GM21515 (cell line): ENCODE data around the gene SIK3.
"Not testable (repeated sequence)": the region's sequence is repeated elsewhere in the genome, so short reads cannot be mapped to it uniquely, and the experiment has no call there.

ENCODE experiments used
- ATAC-seq: cut with Tn5 transposase; IDR thresholded peaks from one replicate; pipeline ENCODE4 v1.9.1; 2021; ENCODE audit not compliant: unreplicated experiment

Gene SIK3

GRCh38 chr11:116844722-116845121, 253.5 kb downstream of the SIK3 start:
- ATAC-seq: no peak

DNA sequence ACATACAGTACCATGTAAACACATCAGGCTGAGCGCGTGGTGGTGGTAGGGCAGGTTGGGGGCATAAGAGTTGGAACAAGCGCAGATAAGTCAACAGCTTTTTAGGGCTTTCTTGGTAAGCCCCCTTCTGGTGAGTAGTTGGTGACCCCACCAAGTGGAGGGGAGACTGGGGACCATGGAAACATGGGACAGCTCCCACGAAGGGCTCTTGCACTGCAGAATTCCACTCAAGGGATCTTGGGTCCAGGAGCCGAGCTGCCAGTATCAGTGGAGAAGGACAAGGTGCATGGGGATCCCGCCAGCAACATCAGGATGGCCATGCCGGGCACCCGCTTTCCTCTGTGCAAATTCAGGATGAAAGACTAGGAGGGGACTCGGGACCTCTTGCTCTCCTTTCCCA, 254.6 kb downstream of the SIK3 start:
- ATAC-seq: no peak

GRCh38 chr11:116842909-116843308, 255.3 kb downstream of the SIK3 start:
- ATAC-seq: no peak

DNA sequence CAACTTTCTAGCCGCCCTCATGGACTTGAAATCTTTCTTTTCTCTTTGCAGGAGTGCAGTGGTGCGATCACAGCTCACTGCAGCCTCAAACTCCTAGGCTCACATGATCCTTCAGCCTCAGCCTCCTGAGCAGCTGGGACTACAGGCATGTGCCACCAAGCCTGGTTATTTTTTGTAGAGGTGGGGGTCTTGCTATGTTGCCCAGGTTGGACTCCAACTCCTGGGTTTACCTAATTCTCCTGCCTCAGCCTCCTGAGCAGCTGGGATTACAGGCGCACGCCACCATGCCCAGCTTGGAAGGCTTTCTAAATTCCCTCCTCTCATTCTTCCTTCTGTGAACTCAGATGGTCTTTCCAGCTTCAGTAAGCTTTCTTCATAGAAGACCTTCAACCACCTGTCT, 256.1 kb downstream of the SIK3 start:
- ATAC-seq: no peak

GRCh38 chr11:116840746-116841296, 257.4 kb downstream of the SIK3 start:
- no peak for ATAC-seq

- no peak for ATAC-seq
These were observed 257.9 kb downstream of the SIK3 start for GRCh38 chr11:116840224-116840745.

- no peak for ATAC-seq
These were observed 259.7 kb downstream of the SIK3 start for GRCh38 chr11:116838321-116839084.

DNA sequence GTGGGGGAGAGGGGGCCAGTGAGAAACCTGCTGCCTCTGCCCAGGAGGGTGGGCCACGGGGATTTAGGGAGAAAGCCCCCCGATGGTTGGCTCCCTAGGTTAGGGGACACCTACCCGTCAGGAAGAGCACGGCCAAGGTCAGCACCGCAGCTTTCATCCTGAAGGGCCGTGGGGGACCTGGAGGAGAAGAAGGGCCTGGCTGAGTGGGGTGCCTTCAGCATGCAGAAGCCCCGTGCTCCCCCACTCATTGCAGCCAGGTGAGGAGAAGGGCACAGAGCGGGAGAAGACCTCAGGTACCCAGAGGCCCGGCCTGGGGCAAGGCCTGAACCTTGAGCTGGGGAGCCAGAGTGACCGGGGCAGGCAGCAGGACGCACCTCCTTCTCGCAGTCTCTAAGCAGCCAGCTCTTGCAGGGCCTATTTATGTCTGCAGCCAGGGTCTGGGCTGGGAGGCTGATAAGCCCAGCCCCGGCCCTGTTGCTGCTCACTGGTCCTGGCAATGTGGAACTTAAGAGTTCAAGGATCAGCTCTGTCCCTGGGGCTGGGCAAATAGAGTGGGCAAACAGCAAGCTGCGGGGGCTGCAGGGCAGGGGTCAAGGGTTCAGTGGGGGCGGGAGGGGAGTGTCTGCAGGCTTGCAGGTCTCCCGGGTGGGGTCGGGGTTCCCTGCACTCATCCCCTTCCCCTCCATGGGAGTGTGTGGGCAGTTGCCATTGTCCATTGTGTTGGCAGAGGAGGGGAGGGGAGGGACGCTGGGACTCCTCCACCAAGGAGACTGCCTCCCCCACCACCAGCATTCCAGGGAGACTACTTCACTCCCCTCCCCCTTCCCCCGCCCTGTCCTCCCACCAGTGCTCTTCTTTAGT, 260.8 kb downstream of the SIK3 start, which contains the start of gene APOA1:
Gene APOA1, minus strand, starts transcription at position 392 of the 861 bp plus-strand sequence. Its CDS starts 235 bp downstream, at position 157.
- no peak for ATAC-seq

DNA sequence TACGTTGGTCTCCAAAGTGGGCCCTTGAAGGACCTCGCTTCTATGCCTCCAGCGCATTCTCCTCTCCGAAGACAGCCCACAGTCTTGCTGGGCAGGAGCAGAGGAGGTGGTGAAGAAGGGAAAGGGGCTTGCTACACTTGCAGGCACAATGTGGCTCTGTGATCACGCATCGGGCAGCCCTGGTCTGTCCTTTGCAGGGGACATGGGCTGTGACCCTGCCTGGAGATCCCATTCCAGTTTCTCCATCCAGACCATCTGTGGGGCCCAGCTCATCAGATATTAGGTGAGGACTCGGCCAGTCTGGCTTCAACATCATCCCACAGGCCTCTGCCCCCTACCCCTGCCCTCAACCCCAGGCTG, 261.6 kb downstream of the SIK3 start:
- ATAC-seq: no peak

- ATAC-seq: peak; percentile 84
These were observed 262.2 kb downstream of the SIK3 start for GRCh38 chr11:116835791-116836631.

- ATAC-seq: no peak
These were observed 263.0 kb downstream of the SIK3 start for GRCh38 chr11:116835042-116835772.

DNA sequence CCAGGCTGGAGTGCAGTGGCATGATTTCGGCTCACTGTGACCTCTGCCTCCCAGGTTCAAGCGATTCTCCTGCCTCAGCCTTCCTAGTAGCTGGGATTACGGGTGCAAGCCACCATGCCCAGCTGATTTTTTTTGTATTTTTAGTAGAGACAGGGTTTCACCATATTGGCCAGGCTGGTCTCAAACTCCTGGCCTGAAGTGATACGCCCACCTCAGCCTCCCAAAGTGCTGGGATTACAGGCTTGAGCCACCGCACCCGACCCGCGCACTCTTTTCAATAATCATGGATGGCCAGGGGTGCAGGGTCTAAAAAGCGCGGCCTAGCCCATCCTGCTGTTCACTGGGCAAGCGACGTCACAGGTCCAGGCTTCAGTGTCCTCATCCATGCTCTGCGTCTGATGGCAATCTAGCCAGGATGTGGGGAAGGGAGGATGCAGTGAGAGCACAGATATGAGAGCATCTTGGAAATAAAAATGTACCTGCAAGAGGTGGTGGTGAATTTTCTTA, 263.6 kb downstream of the SIK3 start:
- ATAC-seq: not testable (repeated sequence)

DNA sequence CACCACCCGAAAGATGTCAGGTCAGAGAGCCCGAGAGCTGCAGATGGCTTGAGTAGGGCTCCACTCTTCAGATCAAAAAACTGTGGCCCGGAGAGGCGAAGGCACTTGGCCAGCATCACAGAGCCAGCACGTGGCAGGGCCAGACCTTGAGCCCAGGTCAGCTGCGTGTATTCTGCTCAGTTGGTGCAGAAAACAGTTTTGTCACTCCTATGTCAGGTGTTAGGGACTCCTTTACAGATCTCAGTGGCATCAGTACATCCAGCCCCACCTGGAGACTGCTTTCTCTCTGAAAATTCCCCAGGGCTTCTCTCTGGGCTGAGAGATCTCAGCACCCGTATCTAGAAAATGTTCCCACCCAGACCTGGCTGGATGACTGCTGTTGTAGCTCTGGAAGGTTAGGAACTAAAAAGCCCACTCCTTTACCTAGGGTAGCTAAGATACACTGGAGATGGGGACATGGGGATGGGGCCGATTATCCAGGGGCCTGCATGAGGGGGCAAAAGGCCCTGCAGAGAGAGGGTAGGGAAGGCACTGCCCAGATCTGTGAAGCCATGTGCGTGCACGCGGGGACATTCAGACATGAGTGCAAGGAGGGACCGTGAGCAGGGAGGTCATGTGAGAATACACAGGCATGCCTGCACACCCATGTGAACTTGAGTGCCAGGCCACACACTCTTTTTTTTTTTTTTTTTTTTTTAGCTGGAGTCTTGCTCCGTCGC, 264.3 kb downstream of the SIK3 start:
- ATAC-seq: no peak

DNA sequence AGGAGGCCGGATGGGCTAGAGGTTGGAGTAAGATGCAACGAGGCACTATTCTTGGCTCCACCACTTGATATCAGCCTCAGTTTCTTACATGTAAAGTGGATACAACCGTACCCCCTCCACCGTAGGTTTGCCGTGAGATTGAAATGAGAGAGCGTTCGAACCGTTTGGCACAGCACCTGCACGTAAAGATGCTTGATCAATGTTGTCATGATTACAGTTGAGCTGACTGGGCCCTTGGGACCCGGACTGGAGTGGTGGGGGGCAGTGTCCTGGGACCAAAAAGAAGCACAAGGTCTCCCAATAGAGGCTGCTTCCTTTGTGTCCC, 264.8 kb downstream of the SIK3 start:
- ATAC-seq: no peak

DNA sequence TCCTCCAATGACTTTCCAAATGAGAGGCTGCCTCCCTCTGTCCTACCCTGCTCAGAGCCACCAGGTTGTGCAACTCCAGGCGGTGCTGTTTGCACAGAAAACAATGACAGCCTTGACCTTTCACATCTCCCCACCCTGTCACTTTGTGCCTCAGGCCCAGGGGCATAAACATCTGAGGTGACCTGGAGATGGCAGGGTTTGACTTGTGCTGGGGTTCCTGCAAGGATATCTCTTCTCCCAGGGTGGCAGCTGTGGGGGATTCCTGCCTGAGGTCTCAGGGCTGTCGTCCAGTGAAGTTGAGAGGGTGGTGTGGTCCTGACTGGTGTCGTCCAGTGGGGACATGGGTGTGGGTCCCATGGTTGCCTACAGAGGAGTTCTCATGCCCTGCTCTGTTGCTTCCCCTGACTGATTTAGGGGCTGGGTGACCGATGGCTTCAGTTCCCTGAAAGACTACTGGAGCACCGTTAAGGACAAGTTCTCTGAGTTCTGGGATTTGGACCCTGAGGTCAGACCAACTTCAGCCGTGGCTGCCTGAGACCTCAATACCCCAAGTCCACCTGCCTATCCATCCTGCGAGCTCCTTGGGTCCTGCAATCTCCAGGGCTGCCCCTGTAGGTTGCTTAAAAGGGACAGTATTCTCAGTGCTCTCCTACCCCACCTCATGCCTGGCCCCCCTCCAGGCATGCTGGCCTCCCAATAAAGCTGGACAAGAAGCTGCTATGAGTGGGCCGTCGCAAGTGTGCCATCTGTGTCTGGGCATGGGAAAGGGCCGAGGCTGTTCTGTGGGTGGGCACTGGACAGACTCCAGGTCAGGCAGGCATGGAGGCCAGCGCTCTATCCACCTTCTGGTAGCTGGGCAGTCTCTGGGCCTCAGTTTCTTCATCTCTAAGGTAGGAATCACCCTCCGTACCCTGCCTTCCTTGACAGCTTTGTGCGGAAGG, 265.6 kb downstream of the SIK3 start:
- no peak for ATAC-seq

GRCh38 chr11:116831790-116832349, 266.4 kb downstream of the SIK3 start:
- ATAC-seq: no peak

GRCh38 chr11:116830184-116830912, 267.9 kb downstream of the SIK3 start:
- ATAC-seq: no peak
